Keratinocyte (primary cell): ENCODE data around the gene MMP2. TPM values are rescaled to one million over a fixed set of nuclear protein-coding genes. Genes with fewer than 3 reads are reported as not detected.

ENCODE experiments used
- DNase-seq: peaks from one replicate; pipeline ENCODE4 v3.0.0-alpha.2; 2011; ENCODE audit warnings: low read depth, missing footprints, low spot score
- FAIRE-seq: peaks from 2 replicates; lab custom pipeline; 2011; peaks lifted over from hg19 to GRCh38; lab: Jason Lieb, UNC
- H2AFZ ChIP-seq: 2 replicates; pipeline ENCODE4 v1.6.0; 2012; ENCODE audit warnings: low read length, control low read depth, inconsistent platforms; ENCODE audit not compliant: control insufficient read depth
- H3K27ac ChIP-seq: 2 replicates; pipeline ENCODE4 v1.5.1; 2011; ENCODE audit warnings: low read length; ENCODE audit not compliant: control insufficient read depth, insufficient read depth
- H3K27me3 ChIP-seq: 3 replicates; pipeline ENCODE4 v1.6.0; 2011; ENCODE audit warnings: low read length; ENCODE audit not compliant: control insufficient read depth, insufficient read depth; ENCODE audit errors: extremely low read depth
- H3K36me3 ChIP-seq, 2 experiments: 2 replicates in 1 of 2; 3 replicates in 1 of 2; pipeline ENCODE4 v1.5.1; 2011; ENCODE audit warnings: low read length in 2 of 2, mild to moderate bottlenecking in 1 of 2; ENCODE audit not compliant: control insufficient read depth in 2 of 2, insufficient read depth in 2 of 2; ENCODE audit errors: extremely low read depth in 1 of 2
- H3K4me1 ChIP-seq: 3 replicates; pipeline ENCODE4 v1.5.1; 2011; ENCODE audit warnings: low read length; ENCODE audit not compliant: control insufficient read depth, insufficient read depth; ENCODE audit errors: extremely low read depth
- H3K4me2 ChIP-seq: 3 replicates; pipeline ENCODE4 v1.6.0; 2011; ENCODE audit warnings: low read depth, low read length; ENCODE audit not compliant: control insufficient read depth, insufficient read depth; ENCODE audit errors: extremely low read depth
- H3K4me3 ChIP-seq, 3 experiments: fragments of 200-600 bp in 1 of 3; sonication (generic) in 1 of 3; 2 replicates in 2 of 3; 3 replicates in 1 of 3; pipeline ENCODE4 v1.5.1; 2011 to 2016; ENCODE audit warnings: low read length in 3 of 3, mild to moderate bottlenecking in 3 of 3, control low read depth in 2 of 3, inconsistent platforms in 1 of 3, low read depth in 1 of 3, mixed read lengths in 1 of 3, mixed run types in 1 of 3, moderate library complexity in 1 of 3; ENCODE audit not compliant: control insufficient read depth in 2 of 3, insufficient read depth in 2 of 3; ENCODE audit errors: extremely low read depth in 1 of 3
- H3K79me2 ChIP-seq: 2 replicates; pipeline ENCODE4 v1.6.0; 2012; ENCODE audit warnings: low read length; ENCODE audit not compliant: control insufficient read depth, insufficient read depth
- H3K9ac ChIP-seq: 3 replicates; pipeline ENCODE4 v1.6.0; 2011; ENCODE audit warnings: low read length; ENCODE audit not compliant: control insufficient read depth, insufficient read depth; ENCODE audit errors: extremely low read depth
- H3K9me1 ChIP-seq: 3 replicates; pipeline ENCODE4 v1.6.0; 2011; ENCODE audit warnings: low read length; ENCODE audit not compliant: control insufficient read depth, insufficient read depth; ENCODE audit errors: extremely low read depth
- H3K9me3 ChIP-seq: 2 replicates; pipeline ENCODE4 v1.5.1; 2012; ENCODE audit warnings: low read depth, low read length; ENCODE audit not compliant: control insufficient read depth
- H4K20me1 ChIP-seq: 3 replicates; pipeline ENCODE4 v1.6.0; 2011; ENCODE audit warnings: low read length; ENCODE audit not compliant: control insufficient read depth, insufficient read depth; ENCODE audit errors: extremely low read depth
- CTCF ChIP-seq, 3 experiments: IDR thresholded peaks in 1 of 3; conservative IDR thresholded peaks in 1 of 3; optimal IDR thresholded peaks in 1 of 3; 2 replicates in 2 of 3; 3 replicates in 1 of 3; pipeline versions ENCODE3 to v1.5.1; 2011; ENCODE audit warnings: low read length in 3 of 3, mild to moderate bottlenecking in 3 of 3, moderate library complexity in 2 of 3, control low read depth in 1 of 3, inconsistent platforms in 1 of 3; ENCODE audit not compliant: insufficient read depth in 2 of 3; ENCODE audit errors: extremely low read depth in 1 of 3
- EZH2 ChIP-seq: IDR thresholded peaks from one replicate; pipeline ENCODE4 v1.6.1; 2012; ENCODE audit warnings: inconsistent platforms, mild to moderate bottlenecking, low read length, moderate library complexity
- dilution Hi-C: fragments of 300-500 bp; cut with MboI; formaldehyde crosslinking; loops from one replicate; pipeline ENCODE4 v1.7.0; 2020; ENCODE audit warnings: low sequenced_read_pairs; ENCODE audit not compliant: extremely low pct_ligation_motif_present
- polyA plus RNA-seq, 5 experiments: library from polyadenylated mRNA; depleted of rRNA in 3 of 5; stranded (reverse) in 3 of 5; stranded (forward) in 1 of 5; unstranded in 1 of 5; fragments of >200 nt; gene quantifications; 1 replicate in 1 of 5; 2 replicates in 3 of 5; 3 replicates in 1 of 5; pipeline versions ENCODE4 v1.2.1 to v1.2.3, GENCODE V29; 2011 to 2012; ENCODE audit warnings: missing spikeins in 2 of 5, low read depth in 1 of 5, low replicate concordance in 1 of 5

Gene MMP2
- polyA plus RNA-seq, 1 donor (not counting 4 experiments of a cell fraction or from before 2014, with no cell fraction given) = 59.2 TPM

GRCh38 chr16:55539049-55539448 lies 60.1 kb downstream of the MMP2 start:
- dilution Hi-C loops = no loop called here
- Histone ChIP-seq H2AFZ (no peak overlapping the region), H3K4me1 (peaks cover 17% of the 10 kb centered on the region), H3K36me3 (peaks cover 4 to 5% of the 10 kb centered on the region in 2 experiments), H3K4me3 (no peak overlapping the region), H4K20me1 (no peaks in the 10 kb centered on the region), H3K9me1 (no peaks in the 10 kb centered on the region), H3K27ac (no peak overlapping the region), H3K9me3 (no peaks in the 10 kb centered on the region), H3K79me2 (no peaks in the 10 kb centered on the region), H3K27me3 (no peaks in the 10 kb centered on the region), H3K4me2 (no peak overlapping the region), H3K9ac (no peak overlapping the region)
- DNase-seq = no peak
- FAIRE-seq = no peak
- TF ChIP-seq EZH2 (no peak), CTCF (optimal IDR thresholded peaks at IDR 0.05 in 1 of 3, IDR thresholded peaks at IDR 0.05 in 1 of 3, conservative IDR thresholded peaks at IDR 0.05 in 1 of 3; ENCODE audit: extremely low read depth in 1 of 3, insufficient read depth in 2 of 3, low read length in 3 of 3) (no peak)

- Histone ChIP-seq H4K20me1 (no peaks in the 10 kb centered on the region), H3K9ac (no peak overlapping the region), H3K4me1 (peaks cover 16% of the 10 kb centered on the region), H3K79me2 (no peaks in the 10 kb centered on the region), H3K9me3 (no peaks in the 10 kb centered on the region), H3K4me2 (no peak overlapping the region), H3K9me1 (no peaks in the 10 kb centered on the region), H3K4me3 (no peak overlapping the region), H3K36me3 (peaks cover 4 to 5% of the 10 kb centered on the region in 2 experiments), H2AFZ (no peak overlapping the region), H3K27me3 (no peaks in the 10 kb centered on the region), H3K27ac (no peak overlapping the region)
- dilution Hi-C loops = no loop called here
- no peak for FAIRE-seq
- no peak for DNase-seq
- no peak for TF ChIP-seq EZH2
- no peak for TF ChIP-seq CTCF (optimal IDR thresholded peaks at IDR 0.05 in 1 of 3, IDR thresholded peaks at IDR 0.05 in 1 of 3, conservative IDR thresholded peaks at IDR 0.05 in 1 of 3; ENCODE audit: extremely low read depth in 1 of 3, insufficient read depth in 2 of 3, low read length in 3 of 3)
These were observed 60.5 kb downstream of the MMP2 start for GRCh38 chr16:55539488-55539887.
